ENCODE data around the gene PCDH19. TPM values are rescaled to one million over a fixed set of nuclear protein-coding genes. Genes with fewer than 3 reads are reported as not detected.

PCDH19 gene
- total RNA-seq, 6 donors from 2014 or later = 0.10 to 1.0 (median 0.19) TPM

- no peaks in the 10 kb centered on the region for H3K36me3 ChIP-seq
- TF ChIP-seq POLR2AphosphoS5 (IDR thresholded peaks at IDR 0.05) (no peak), CTCF (IDR thresholded peaks at IDR 0.05) (peak in 4 of 6 experiments; percentile 29 to 52 (median 46)), POLR2A (IDR thresholded peaks at IDR 0.05) (no peak), EP300 (IDR thresholded peaks at IDR 0.05) (no peak)
- DNase-seq = no peak
- H3K27ac ChIP-seq = no peak overlapping the region
- WGBS, 2 donors = 1 to 7% methylated on average over 5 of the region's 5 CpGs
- peaks cover 0 to 20% (median 3%) of the 10 kb centered on the region in 4 donors for H3K27me3 ChIP-seq
- peak in 1 of 2 donors; percentile 70 for ATAC-seq (ENCODE audit: low FRiP score in 2 of 2)
- peaks cover 6 to 35% (median 9%) of the 10 kb centered on the region in 4 donors for H3K4me1 ChIP-seq
- H3K4me3 ChIP-seq = no peak overlapping the region
- H3K9me3 ChIP-seq = no peaks in the 10 kb centered on the region
These were observed 3.2 kb upstream of the PCDH19 start for GRCh38 chrX:100413229-100413628.

DNA sequence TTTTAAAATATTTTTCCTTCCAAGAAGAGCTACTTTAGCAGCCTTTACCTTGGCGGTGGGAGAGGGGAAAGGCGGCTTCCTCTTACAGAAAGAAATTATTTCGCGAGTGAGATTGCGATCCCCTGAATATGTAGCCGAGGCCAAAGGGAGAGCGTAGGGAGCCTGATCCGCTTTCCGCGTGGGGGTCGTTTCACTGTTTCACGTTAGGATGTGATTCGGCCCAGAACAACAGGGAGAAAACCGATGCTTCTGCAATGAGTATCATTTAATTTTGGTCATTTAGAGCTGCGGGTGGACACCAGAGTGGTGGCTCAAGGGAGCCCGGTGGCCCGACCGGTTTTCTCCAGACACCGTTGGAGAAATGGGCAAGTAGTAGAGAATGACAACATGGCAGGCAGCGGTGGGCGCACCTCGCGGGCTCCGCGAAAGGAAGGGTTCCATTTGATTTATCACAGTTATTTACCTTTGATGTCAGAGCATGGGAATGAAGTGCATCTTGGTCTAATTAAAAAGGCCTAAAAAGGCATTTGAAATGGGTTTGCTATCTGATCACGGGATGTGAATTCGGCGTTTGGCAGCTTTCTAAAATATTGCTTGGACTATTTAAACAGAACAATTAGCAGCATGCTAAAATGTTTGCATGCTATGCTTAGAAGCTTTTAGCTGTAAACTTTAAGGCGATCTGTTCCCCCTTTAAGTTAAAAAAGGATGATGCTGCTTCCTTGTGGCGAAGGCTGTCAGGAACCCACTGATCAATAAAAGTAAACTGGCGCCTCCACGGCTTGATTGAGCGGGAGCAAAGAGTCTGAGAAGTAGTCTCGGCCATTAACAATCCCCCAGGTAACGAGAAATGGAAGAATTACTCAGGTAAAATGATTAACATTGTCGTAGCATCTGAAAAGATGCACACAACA, 2.0 kb upstream of the PCDH19 start:
- 22 to 32% methylated on average over 19 to 36 of the region's 36 CpGs for WGBS, 2 donors
- Histone ChIP-seq H3K36me3 (no peaks in the 10 kb centered on the region), H3K9me3 (no peaks in the 10 kb centered on the region), H3K27me3 (peaks cover 0 to 24% (median 3%) of the 10 kb centered on the region in 4 donors), H3K4me3 (no peak overlapping the region), H3K4me1 (peaks cover 6 to 37% (median 9%) of the 10 kb centered on the region in 4 donors), H3K27ac (no peak overlapping the region)
- no peak for ATAC-seq (ENCODE audit: low FRiP score in 2 of 2)
- no peak for TF ChIP-seq POLR2A (IDR thresholded peaks at IDR 0.05)
- TF ChIP-seq POLR2AphosphoS5 (IDR thresholded peaks at IDR 0.05) = no peak
- no peak for TF ChIP-seq CTCF (IDR thresholded peaks at IDR 0.05)
- TF ChIP-seq EP300 (IDR thresholded peaks at IDR 0.05) = no peak
- peak in 1 of 2 donors; percentile 29 for DNase-seq

GRCh38 chrX:100410901-100411801, 1.1 kb upstream of the PCDH19 start:
- ATAC-seq (ENCODE audit: low FRiP score in 2 of 2) (peak in 1 of 2 donors; percentile 10), DNase-seq (peak in 1 of 2 donors; percentile 55)
- Histone ChIP-seq H3K4me3 (no peak overlapping the region), H3K36me3 (no peaks in the 10 kb centered on the region), H3K27ac (no peak overlapping the region), H3K27me3 (peaks cover 0 to 26% (median 3%) of the 10 kb centered on the region in 4 donors), H3K4me1 (peaks cover 6 to 37% (median 9%) of the 10 kb centered on the region in 4 donors), H3K9me3 (no peaks in the 10 kb centered on the region)
- TF ChIP-seq POLR2AphosphoS5 (IDR thresholded peaks at IDR 0.05) (no peak), POLR2A (IDR thresholded peaks at IDR 0.05) (no peak), CTCF (IDR thresholded peaks at IDR 0.05) (no peak), EP300 (IDR thresholded peaks at IDR 0.05) (no peak)
- WGBS, 2 donors = 16 to 38% methylated on average over 18 to 53 of the region's 53 CpGs

GRCh38 chrX:100408713-100409609, 1.1 kb downstream of the PCDH19 start:
- H3K4me1 ChIP-seq = peaks cover 6 to 37% (median 9%) of the 10 kb centered on the region in 4 donors
- TF ChIP-seq POLR2A (IDR thresholded peaks at IDR 0.05) = no peak
- TF ChIP-seq CTCF (IDR thresholded peaks at IDR 0.05) = no peak
- no peaks in the 10 kb centered on the region for H3K9me3 ChIP-seq
- no peaks in the 10 kb centered on the region for H3K36me3 ChIP-seq
- peak overlapping the region in 3 of 4 donors; percentile 22 to 42 (median 34) for H3K4me3 ChIP-seq
- no peak overlapping the region for H3K27ac ChIP-seq
- 60% methylated on average over 84 of the region's 87 CpGs; no CpG with 5 or more reads in 1 of the 2 donors for WGBS, 2 donors
- H3K27me3 ChIP-seq = peaks cover 0 to 30% (median 3%) of the 10 kb centered on the region in 4 donors
- peak in 1 of 2 donors; percentile 51 for DNase-seq
- ATAC-seq (ENCODE audit: low FRiP score in 2 of 2) = no peak
